Activated T-cell treated with anti-CD3 and anti-CD28 coated beads for 4 hours (primary cell): ENCODE data around the gene MPP4.
"Not testable (repeated sequence)": the region's sequence is repeated elsewhere in the genome, so short reads cannot be mapped to it uniquely, and the experiment has no call there.

Source experiments
- DNase-seq: peaks from one replicate; pipeline ENCODE4 v3.0.0-alpha.2; 2020

The MPP4 gene

GRCh38 chr2:201698588-201699226, at the start of gene MPP4:
TSS of gene MPP4 (minus strand) at chr2:201698644. CDS start at chr2:201693954, 4,690 bp downstream.
- DNase-seq: no peak

GRCh38 chr2:201746551-201746950, 48.1 kb upstream of the MPP4 start:
- DNase-seq: no peak

- DNase-seq: no peak
Observed at GRCh38 chr2:201735486-201735885, 37.0 kb upstream of the MPP4 start.

GRCh38 chr2:201734111-201734510, 35.7 kb upstream of the MPP4 start:
- no peak for DNase-seq

GRCh38 chr2:201733544-201733943, 35.1 kb upstream of the MPP4 start:
- DNase-seq: no peak

- no peak for DNase-seq
Observed at GRCh38 chr2:201730651-201731285, 32.3 kb upstream of the MPP4 start.

- no peak for DNase-seq
Observed at GRCh38 chr2:201715459-201715858, 17.0 kb upstream of the MPP4 start.

- DNase-seq: no peak
Observed at GRCh38 chr2:201712726-201713125, 14.3 kb upstream of the MPP4 start.

- DNase-seq: no peak
Observed at GRCh38 chr2:201709747-201710146, 11.3 kb upstream of the MPP4 start.

GRCh38 chr2:201709049-201709448, 10.6 kb upstream of the MPP4 start:
- DNase-seq: no peak

- no peak for DNase-seq
Observed at GRCh38 chr2:201707753-201708152, 9.3 kb upstream of the MPP4 start.

- no peak for DNase-seq
Observed at GRCh38 chr2:201707142-201707541, 8.7 kb upstream of the MPP4 start.

GRCh38 chr2:201704536-201704935, 6.1 kb upstream of the MPP4 start:
- no peak for DNase-seq

- no peak for DNase-seq
Observed at GRCh38 chr2:201701646-201702045, 3.2 kb upstream of the MPP4 start.

- no peak for DNase-seq
Observed at GRCh38 chr2:201699416-201699815, 972 bp upstream of the MPP4 start.

GRCh38 chr2:201697899-201698298, 545 bp downstream of the MPP4 start:
- no peak for DNase-seq

- DNase-seq: no peak
Observed at GRCh38 chr2:201696151-201696659, 2.2 kb downstream of the MPP4 start.

GRCh38 chr2:201685156-201685555, 13.3 kb downstream of the MPP4 start:
- no peak for DNase-seq

- no peak for DNase-seq
Observed at GRCh38 chr2:201680743-201681142, 17.7 kb downstream of the MPP4 start.

GRCh38 chr2:201678401-201678800, 20.0 kb downstream of the MPP4 start:
- no peak for DNase-seq

- no peak for DNase-seq
Observed at GRCh38 chr2:201675454-201675853, 23.0 kb downstream of the MPP4 start.

- no peak for DNase-seq
Observed at GRCh38 chr2:201674794-201675193, 23.6 kb downstream of the MPP4 start.

GRCh38 chr2:201674298-201674697, 24.1 kb downstream of the MPP4 start:
- DNase-seq: no peak

GRCh38 chr2:201673546-201673945, 24.9 kb downstream of the MPP4 start:
- DNase-seq: no peak

GRCh38 chr2:201671205-201671604, 27.2 kb downstream of the MPP4 start:
- not testable (repeated sequence) for DNase-seq
